Brain pericyte (primary cell): ENCODE results near the gene KCNJ10.

Source experiments
- DNase-seq: peaks from one replicate; pipeline ENCODE4 v3.0.0-alpha.2; 2012; ENCODE audit warnings: low read depth, low spot score

The KCNJ10 gene

DNA sequence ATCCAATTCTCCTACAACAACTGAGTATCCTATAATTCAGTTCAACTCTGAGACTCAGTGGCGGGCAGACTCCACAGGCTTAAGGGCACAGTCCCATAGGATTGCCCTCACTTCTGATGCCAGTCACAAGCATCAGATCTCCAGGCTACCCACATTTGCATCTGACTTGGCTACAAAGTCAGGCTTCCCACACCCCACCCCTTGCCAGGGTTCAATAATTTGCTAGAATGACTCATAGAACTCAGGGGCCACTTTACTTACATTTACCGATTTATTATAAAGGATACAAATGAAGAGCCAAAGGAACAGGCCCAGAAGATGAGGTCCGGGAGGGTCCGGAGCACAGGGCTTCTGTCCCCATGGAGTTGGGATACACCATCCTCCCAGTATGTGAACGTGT is 80.0 kb downstream of the KCNJ10 start:
- no peak for DNase-seq

DNA sequence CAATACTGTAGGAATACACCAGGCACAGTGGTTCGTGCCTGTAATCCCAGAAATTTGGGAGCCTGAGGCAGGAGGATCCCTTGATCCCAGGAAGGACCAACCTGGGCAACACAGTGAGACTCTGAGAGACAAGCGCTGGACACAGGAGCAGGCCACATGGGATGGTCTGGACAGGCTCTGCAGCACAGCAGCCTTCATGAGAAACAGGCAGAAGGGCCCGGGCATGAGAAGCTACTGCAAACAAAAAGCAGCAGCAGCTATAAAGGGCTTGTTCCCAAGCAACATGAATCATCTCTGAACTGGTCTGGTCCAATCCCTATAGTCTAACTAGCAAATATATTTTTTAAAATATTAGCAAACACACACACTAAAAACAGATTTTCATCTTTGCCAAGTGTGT is 80.4 kb downstream of the KCNJ10 start:
- DNase-seq = no peak

DNA sequence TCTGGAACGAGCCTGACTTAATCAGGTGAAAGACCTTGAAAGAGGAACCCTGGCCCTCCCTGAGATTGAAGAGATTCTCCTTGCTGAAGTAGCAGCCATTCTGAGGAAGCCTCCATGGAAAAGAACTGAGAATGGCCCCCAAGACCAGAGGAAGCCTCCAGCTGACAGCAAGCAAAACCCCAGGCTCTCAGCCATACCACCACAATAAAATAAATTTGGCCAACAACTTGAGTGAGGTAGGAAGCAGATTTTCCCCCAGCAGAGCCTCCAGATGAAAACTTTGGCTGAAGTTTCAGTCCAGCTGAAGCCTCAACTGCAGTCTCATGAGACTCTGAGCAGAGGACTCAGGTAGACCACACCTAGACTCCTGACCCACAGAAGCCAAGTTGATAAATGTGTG is 82.0 kb downstream of the KCNJ10 start:
- no peak for DNase-seq

DNA sequence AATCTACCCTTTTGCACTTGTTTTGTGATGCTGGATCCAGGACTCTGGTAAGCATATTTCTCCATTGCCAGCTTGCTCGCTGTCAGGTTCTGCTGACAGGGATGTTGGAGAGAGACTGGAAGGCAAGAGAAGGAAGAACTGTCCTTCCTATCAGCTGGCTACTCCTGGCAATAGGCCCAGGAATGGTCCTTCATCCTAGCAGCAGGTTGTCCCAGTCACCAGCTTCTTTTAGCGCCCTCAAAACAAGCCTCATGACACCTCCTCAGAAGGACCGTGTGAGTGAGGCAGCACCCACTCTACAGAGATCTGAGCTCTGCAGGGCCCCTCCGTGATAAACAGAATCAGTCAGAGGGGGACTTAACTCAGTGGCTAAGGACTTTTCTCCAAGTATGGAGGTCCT is 82.8 kb downstream of the KCNJ10 start:
- no peak for DNase-seq

DNA sequence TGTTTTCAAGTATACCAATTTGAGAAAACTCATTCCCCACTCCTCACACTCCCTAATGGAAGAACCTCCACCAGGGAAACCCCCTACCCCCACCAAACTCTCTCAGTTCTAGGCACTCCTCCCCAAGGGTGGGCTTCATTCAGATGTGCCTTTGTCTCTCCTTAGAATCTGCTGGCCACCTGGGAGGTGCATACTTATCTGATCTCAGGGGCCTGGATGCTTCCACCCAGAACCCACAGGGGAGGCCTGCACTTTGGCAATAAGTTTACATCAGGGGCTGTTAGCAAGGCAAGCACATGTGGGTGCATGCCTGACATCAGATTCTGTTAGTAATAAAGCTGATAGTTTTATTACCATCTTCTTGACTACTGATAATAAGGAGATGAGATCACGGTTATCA is 83.4 kb downstream of the KCNJ10 start:
- DNase-seq = no peak

DNA sequence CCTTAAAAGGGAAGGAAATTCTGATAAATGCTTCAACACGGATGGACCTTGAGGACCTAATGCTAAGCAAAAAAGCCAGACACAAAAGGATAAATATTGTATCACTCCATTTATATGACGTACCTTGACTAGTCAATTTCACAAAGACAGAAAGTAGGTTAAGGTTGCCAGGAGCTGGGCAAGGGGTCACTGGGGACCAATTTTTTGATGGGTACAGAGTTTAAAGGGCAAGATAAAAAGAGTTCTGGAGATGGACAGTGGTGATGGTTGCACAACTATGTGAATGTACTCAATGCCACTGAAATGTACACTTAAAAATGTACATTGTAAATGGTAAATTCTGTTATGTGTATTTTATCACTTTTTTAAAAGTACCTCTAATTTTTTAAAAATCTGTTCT is 83.9 kb downstream of the KCNJ10 start:
- no peak for DNase-seq

DNA sequence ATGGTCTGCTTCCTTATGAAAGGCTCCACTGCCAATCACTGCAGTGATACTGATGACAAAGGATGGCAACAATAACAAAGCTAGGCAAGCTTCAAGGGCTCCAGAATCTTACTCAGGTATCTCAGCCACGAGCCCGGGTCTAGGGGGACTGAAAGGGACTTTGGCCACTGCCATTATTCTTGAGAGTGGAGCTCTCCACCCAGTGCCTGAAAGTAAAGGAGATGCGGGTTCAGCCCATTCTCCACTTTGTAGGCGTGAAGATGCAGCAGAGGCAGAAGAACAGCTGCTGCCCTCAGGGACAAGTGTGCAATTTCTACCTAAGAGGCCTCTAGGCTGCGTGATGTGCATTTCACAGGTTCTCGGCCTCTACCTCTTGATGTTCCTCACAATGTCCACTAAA is 84.5 kb downstream of the KCNJ10 start:
- DNase-seq = no peak

DNA sequence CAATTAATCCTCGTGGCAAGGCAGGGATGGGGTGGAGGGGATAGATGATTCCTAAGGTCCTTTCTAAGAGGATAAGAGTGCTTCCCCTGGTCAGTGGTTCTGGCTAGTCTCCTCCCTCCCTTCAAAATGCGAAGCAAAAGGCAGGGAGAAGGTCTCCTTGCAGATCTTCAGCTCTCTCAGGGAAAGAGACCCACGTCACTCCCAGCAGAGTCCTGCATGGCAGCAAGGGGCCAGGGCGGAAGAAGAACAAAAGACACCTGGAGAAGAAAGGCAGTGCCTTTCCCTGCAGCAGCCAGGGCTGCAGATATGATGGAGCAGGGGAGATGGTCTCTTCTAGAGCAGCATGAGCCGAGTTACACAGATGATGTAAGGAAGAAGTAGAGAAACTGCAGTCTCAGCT is 86.3 kb downstream of the KCNJ10 start:
- DNase-seq = no peak

DNA sequence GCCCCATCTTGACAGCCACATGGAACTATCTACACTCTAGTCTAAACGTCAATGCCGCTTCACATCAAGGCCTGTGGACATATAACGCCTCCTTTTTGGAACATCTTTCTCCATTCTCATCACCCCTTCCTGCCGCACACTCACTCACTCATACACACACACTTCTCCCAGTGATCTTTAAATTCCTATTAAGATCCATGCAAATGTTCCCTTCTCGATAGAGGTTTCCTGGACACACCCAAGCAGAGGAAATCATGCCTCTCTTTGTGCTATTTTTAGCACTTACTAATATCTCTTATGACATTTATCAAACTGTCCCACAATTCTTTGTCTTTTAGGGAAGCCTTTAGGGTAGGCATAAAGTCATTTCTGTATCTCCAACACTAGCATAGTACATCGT is 87.7 kb downstream of the KCNJ10 start:
- no peak for DNase-seq

DNA sequence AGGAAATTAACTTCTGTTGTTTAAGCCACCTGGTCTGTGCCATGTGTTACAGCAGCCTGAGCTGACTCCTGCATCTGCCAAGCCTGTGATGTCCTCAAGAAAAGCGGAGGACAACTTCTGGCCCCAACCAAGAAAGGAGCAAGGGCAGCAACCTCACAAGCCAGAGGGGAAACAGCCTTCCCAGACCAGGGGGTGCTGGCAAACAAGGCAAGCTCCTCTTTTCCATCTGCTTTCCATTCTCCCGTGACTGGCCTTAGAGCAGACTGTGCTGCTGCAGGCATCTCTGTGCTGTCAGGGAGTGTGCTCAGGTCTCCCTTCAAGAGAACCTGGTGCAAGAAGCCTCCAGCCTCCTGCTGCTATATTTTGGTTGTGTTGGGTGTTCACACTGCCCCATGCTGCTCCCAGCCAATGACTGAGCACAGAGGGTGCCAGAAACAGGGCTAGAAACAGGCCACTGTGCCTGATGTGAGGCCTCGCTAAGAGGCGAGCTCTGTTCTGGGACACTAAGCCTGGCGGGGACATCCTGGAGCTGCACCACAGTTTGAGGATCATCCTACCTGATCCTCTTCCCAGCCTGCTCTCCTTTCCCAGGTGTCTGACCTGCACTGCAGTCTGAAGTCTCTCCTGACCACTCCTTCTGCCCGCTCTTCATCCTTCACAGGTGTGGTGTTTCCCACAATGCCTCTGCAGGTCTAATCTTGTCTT is 88.5 kb downstream of the KCNJ10 start:
- no peak for DNase-seq

DNA sequence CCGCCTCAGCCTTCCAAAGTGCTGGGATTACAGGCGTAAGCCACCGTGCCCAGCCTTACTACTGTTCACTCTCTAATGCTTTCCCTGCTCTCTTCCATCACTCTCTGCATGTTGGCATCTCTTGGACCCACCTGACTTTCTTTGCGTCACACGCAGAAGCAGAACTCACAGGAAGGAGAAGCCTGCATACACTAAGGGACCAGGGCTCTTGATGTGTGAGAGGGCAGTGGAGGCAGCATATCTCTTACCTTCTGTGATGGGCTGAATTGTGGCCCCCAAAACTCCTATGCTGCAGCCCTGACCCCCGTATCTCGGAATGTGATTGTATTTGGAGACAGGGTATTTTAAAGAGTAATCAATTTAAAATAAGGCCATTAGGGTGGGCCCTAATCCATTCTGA is 89.2 kb downstream of the KCNJ10 start:
- no peak for DNase-seq

DNA sequence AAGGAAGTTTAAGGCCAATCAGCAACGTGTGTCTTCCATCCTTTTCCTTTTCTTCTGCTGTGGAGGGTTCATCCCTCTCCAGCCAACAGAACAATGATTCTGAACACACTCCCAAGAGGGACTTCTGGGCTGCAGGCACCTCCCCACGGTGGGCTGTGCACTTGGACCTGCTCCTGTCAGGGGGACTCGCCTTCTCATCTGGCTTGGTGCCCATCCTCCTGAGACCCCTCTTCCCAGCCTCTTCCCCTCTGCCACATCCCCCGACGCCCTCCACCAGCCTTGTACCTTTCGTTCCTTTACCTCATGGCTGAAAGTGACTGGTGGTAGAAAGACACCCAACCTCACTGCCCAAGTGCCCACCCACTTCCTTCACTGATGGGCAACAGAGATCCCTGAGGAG is 89.9 kb downstream of the KCNJ10 start:
- DNase-seq = no peak

DNA sequence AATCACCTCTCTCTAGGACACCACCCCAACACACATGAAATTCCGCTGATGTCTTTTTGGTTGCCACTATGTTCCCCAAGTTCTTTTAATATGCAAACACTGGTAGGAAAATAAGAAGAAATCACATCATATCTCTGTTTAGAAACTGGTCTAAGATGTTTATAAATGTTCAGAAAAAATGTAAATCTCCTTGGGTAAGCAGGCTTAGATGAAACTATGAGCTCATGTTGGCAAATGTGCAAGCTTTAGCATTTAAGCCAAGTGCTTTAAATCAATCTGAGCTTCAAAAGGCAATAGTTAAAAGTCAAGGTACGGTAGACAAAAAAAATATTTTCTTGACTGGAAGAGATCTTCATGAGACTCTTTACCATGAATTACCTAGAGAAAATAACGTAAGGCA is 90.7 kb downstream of the KCNJ10 start:
- no peak for DNase-seq

DNA sequence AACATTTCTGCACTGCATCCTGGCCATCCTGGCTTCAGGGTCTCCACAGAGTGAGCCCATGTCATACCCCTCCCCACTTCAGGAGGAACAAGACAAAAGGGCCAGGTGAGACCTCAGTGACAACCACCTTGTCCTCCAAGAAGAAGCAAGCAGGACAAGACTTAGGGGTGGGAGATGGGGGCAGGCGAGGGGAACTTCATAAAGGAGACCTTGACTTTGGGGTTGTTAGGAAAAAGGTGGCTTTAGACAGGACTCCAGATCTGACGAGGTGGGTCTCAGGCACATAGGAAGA is 91.9 kb downstream of the KCNJ10 start:
- no peak for DNase-seq

DNA sequence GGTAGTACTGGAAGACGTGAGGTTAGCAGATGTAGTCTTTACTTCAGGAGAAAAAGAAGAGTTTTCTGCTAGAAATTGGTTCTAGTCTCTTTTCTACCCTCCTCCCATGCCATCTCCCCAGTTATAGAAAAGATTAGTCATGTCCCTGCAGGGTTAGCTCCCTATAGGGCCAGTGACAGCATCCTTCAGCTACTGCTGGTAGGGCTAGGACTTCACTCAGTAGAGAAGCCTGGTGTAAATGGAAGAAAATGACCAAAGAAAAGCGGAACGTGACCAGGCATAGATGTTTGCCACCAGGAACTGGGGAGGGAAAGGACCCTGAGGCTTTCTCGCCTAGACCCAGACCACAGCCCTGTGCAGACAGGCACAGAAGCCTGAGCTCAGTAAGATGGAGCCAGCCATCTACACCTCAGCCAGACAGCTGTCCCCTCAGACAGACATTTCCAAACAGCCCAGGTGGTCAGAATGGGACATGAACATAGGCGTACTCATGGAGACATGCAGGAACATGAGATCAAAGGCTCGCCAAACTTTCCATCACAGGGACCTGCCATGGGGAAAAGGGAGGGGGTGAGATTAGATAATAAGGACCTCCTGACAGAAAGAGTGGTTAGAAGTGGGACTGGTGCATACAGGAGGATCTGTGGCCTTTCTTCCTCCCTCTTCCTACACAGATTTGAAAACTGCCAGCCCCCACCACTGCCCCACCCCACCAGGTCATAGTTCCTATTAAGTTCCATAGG is 92.4 kb downstream of the KCNJ10 start:
- DNase-seq = no peak

DNA sequence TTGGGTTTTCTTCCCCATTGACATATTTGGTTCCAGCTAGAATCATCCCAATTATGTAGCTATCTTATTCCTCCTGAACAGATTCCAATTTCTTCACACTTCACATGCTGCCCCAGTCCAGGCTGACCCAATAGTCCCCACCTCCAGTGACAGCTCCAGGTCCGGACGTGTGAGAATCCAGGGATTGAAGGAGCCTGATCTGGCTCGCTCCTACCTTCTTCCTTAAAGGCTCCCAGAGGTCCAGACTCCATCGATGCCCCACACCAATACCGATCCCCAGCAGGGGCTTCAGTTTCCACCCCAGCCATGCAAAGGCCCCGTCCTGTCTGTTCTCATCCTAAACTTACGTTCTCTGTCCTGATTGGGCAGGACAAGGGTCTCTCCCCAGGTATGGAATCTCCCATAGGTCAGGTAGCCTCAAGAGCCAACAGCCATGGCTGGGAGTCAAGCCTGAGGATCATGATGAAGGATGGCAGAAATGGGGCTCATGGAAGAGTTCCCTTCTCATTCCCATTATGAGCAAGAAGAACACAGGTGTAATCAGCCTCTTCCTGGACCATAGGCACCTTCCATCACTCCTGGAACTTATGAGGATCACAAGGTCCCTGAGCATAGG is 95.5 kb downstream of the KCNJ10 start:
- no peak for DNase-seq

DNA sequence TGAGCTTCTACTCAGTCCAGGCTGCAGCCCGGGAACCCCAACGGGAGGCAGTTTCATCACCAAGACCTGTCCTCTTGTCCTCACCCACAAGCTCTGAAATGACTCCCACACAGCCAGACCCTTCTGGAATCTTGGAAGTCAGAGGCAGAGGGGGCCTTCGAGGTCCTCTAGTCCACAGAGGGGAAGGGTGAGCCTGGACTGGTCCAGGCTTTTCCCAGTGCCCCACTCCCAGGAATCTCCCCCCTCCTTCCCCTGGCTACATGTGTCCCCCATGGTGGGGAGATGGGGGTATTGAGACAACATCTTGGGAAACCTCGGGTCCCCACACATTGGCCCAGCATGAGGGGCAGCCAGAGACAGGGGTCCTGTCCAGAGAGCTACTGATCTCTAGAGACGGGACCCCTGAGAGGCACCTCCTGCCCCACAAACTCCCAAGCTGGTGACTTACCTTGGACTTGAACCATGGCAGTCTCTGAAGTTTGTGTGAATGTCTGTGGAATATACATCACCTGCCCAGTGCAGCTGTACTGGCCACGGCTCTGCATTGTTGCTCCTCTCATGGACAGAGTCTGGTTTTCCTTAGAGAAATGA is 96.5 kb downstream of the KCNJ10 start:
- DNase-seq = no peak

DNA sequence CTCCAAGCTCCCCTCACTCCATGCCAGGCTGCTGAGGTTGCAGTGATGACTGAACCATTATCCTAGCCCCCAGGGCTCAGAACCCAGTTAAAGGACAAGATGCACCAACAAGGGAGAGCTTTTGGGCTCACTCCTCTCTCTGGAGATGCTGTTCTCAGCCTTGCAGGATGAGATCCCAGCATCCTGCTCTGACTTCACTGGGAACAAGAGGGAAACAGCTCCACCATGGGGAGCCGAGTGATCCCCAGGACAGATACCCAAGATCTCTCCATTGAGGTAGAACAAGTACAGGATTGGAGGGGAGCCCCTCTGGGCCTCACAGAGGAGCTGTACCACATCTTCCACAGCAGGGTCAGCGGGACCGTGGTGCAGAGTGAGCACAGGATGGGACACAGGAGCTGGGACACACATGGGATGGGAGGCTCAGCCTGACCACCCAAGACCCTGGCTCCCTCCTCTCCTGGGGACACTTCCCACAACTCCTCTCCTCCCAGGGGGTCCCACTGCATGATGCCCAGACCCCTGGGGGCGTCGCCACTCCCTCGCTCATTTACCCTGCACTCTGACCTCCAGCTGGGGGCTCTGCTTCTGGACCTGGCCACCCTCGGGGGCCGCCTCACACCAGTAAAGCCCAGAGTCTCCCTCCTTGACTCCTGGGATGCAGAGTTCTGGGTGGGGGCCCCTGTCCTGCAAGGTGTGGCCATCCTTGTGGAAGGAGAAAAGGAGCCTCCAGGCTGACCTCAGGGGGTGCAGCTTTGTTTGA is 97.3 kb downstream of the KCNJ10 start:
- DNase-seq = no peak

DNA sequence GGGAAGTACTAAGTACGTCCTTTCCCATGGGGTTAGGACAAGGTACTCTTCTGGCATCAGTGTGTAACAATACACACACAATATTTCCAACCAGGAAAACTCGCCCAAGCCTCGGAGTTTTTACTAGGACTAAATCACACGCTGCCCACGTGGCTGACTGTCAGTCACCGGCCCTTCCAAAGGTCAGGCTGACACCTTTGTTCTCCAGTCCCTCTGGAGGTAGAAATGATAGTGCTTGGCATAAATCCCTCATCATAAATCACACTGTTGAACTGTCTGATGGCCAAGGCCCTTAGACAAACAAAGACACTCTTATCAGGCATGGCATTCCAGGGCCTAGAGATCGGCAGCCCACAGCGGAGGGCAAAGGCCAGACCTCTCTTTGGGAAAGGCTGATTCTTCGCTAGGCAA is 99.0 kb downstream of the KCNJ10 start:
- DNase-seq = no peak

DNA sequence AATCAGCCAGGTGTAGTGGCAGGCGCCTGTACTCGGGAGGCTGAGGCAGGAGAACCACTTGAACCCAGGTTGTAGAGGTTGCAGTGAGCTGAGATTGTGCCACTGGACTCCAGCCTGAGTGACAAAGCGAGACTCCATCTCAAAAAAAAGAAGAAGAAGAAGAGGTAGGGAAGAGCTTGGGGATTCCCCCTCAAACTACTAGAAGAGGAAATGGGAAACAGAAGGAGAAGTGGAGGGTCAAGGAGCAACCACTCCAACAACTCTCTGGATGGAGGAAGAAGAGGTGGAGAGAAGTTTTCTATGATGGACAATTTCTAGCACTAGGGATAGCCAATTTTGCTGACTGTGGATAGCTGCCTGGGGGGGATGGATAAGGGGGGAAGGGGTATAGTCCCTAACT is 101.1 kb downstream of the KCNJ10 start:
- DNase-seq = no peak

DNA sequence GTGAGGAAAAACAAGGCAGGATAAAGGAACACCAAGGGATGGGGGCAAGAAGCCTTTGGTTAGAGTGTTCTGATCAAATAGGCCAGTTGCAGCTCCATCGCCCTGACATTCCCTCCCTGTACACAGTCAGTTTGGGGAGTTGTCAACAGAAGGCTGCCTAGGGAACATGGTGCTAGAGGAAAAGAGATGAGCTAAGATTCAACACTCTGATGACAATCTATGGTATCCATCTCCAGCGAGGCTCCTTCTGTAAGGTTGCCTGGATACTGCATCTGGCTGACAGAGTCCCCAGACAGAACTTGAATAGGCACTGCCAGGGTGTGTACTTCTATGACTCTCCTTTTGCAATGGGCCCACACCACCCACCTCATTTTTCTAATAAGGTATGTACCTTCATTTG is 104.7 kb downstream of the KCNJ10 start:
- DNase-seq = no peak

DNA sequence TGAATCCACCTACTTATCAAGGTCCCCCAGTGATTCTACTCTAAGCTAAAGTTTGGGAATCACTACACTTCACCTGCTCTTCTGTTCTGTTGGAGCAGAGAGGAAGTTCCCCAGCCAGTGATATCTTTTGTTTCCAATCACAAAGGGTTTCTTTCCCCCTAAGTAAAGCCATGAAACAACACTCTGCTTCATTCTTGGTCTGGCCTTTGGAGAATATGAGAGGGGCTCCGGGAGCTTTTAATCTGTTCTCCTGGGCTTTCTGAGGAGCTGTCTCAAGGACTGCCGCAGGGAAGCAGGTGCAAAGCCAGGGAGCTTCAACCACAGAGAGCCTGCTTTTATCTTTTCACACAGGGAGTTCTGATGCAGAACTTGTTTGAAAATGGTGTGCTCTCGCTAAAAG is 105.8 kb downstream of the KCNJ10 start:
- DNase-seq = no peak
